Mammary epithelial cell (primary cell): ENCODE results near the gene SMO.
A peak's percentile ranks its signal among the peaks of the same experiment; 100 is the strongest.

ENCODE experiments used
- EZH2 ChIP-seq: IDR thresholded peaks from 2 replicates; pipeline ENCODE4 v1.6.1; 2012; ENCODE audit warnings: low read length, inconsistent platforms, borderline replicate concordance
- TF ChIP-seq, protein P1 (sequence below), 2 donors: IDR thresholded peaks in 1 of 2; conservative IDR thresholded peaks in 1 of 2; 2 replicates each; pipeline ENCODE4 v1.5.1; 2011 to 2012; ENCODE audit warnings: inconsistent platforms in 2 of 2, low read length in 2 of 2, mild to moderate bottlenecking in 2 of 2, control low read depth in 1 of 2, low read depth in 1 of 2; ENCODE audit not compliant: insufficient read depth in 1 of 2; ENCODE audit errors: extremely low read depth in 1 of 2

DNA sequence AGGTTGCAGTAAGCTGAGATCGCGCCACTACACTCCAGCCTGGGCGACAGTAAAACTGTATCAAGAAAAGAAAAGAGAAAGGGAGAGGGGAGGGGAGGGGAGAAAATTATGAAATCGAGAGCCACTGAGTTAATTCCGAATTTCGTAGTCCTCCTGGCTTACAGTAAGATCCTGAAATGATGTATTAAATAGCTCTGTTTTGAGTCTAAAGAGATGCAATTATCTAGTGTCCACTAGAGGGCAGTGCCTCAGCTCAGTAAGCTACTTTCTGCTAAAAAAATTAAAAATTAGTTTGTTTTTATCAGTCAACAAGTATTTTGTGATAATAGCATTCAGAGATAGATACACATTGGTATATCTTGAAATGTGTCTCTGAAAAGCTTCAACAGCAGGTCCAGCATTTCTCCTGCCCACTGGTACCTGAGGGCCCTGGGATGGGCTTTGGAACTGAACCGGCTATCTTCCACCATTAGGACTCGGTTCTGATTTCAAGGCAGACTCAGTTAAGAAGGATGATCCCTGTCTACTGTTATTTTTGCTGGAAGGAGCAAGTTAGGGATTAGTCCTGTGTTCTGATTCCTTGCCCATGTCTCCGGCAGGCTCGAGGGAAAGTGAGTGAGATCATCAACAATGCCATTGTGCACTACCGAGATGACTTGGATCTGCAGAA is 24.4 kb upstream of the SMO start:
- TF ChIP-seq EZH2 = no peak
- TF ChIP-seq, protein P1, sequence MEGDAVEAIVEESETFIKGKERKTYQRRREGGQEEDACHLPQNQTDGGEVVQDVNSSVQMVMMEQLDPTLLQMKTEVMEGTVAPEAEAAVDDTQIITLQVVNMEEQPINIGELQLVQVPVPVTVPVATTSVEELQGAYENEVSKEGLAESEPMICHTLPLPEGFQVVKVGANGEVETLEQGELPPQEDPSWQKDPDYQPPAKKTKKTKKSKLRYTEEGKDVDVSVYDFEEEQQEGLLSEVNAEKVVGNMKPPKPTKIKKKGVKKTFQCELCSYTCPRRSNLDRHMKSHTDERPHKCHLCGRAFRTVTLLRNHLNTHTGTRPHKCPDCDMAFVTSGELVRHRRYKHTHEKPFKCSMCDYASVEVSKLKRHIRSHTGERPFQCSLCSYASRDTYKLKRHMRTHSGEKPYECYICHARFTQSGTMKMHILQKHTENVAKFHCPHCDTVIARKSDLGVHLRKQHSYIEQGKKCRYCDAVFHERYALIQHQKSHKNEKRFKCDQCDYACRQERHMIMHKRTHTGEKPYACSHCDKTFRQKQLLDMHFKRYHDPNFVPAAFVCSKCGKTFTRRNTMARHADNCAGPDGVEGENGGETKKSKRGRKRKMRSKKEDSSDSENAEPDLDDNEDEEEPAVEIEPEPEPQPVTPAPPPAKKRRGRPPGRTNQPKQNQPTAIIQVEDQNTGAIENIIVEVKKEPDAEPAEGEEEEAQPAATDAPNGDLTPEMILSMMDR (conservative IDR thresholded peaks at IDR 0.05 in 1 of 2, IDR thresholded peaks at IDR 0.05 in 1 of 2; ENCODE audit: extremely low read depth in 1 of 2, insufficient read depth in 1 of 2, low read depth in 1 of 2, low read length in 2 of 2) = peak; percentile 71 to 90
